Calu3 (cell line): ENCODE data around the gene KLK7. TPM values are rescaled to one million over a fixed set of nuclear protein-coding genes. Genes with fewer than 3 reads are reported as not detected.
"Not testable (repeated sequence)": the region's sequence is repeated elsewhere in the genome, so short reads cannot be mapped to it uniquely, and the experiment has no call there.

Experiments used
- BruUV-seq: library from RNA; stranded (reverse); fragments of 400-500 nt; replicated peaks from 2 replicates; lab custom pipeline; 2021; lab: Mats Ljungman, UMichigan
- CTCF ChIA-PET: fragments of 300-600 bp; sonication (Branson Sonifier 250); formaldehyde crosslinking; loops from one replicate; lab custom pipeline; 2022; ENCODE audit warnings: antibody characterized with exemption; lab: Charles Lee
- DNase-seq: peaks from one replicate; pipeline ENCODE4 v3.0.0; 2022
- H3K27ac Mint-ChIP-seq: one replicate; pipeline ENCODE4 v1.8.0; 2022; ENCODE audit warnings: mixed read lengths; ENCODE audit not compliant: unreplicated experiment
- H3K27me3 Mint-ChIP-seq: one replicate; pipeline ENCODE4 v1.8.0; 2022; ENCODE audit warnings: mixed read lengths; ENCODE audit not compliant: unreplicated experiment
- H3K36me3 Mint-ChIP-seq: one replicate; pipeline ENCODE4 v1.8.0; 2022; ENCODE audit warnings: mild to moderate bottlenecking, moderate library complexity, mixed read lengths; ENCODE audit not compliant: insufficient read depth, unreplicated experiment
- H3K4me1 Mint-ChIP-seq: one replicate; pipeline ENCODE4 v1.8.0; 2022; ENCODE audit warnings: mild to moderate bottlenecking, low read depth, mixed read lengths; ENCODE audit not compliant: unreplicated experiment
- H3K4me3 Mint-ChIP-seq: one replicate; pipeline ENCODE4 v1.8.0; 2022; ENCODE audit warnings: mild to moderate bottlenecking, low read depth, moderate library complexity, mixed read lengths; ENCODE audit not compliant: unreplicated experiment
- H3K9me3 Mint-ChIP-seq: one replicate; pipeline ENCODE4 v1.8.0; 2022; ENCODE audit warnings: low read depth, mixed read lengths; ENCODE audit not compliant: unreplicated experiment
- CTCF ChIP-seq: fragments of 200-600 bp; IDR thresholded peaks from one replicate; pipeline ENCODE4 v1.8.0; 2022; ENCODE audit warnings: antibody characterized with exemption; ENCODE audit not compliant: unreplicated experiment
- intact Hi-C: fragments of 100-400 bp; cut with micrococcal nuclease; formaldehyde crosslinking; loops from one replicate; pipeline ENCODE4 v1.10.0; 2022; ENCODE audit not compliant: unreplicated experiment
- total RNA-seq: library from RNA; stranded (reverse); gene quantifications from 2 replicates; pipeline ENCODE4 v1.2.3, GENCODE V29; 2022

KLK7 gene
- total RNA-seq, 1 experiment from 2014 or later = 6.5 TPM

GRCh38 chr19:50977626-50978025, 6.1 kb downstream of the KLK7 start:
- Mint-ChIP-seq H3K36me3 (peaks cover 19% of the 10 kb centered on the region), H3K27ac (no peak overlapping the region), H3K4me3 (no peak overlapping the region), H3K27me3 (peaks cover 18% of the 10 kb centered on the region), H3K4me1 (peaks cover 65% of the 10 kb centered on the region), H3K9me3 (no peaks in the 10 kb centered on the region)
- DNase-seq = no peak
- TF ChIP-seq CTCF = no peak
- intact Hi-C loops = no loop called here
- CTCF ChIA-PET = no interaction called here
- BruUV-seq = no TSS peak

- TF ChIP-seq CTCF = no peak
- peak overlapping the region; percentile 95 for H3K27ac Mint-ChIP-seq
- CTCF ChIA-PET = no interaction called here
Measured at GRCh38 chr19:50975766-50976165, 8.0 kb downstream of the KLK7 start.

GRCh38 chr19:50974702-50975556, 8.8 kb downstream of the KLK7 start:
- BruUV-seq = no TSS peak
- Mint-ChIP-seq H3K27ac (peak overlapping the region; percentile 95), H3K9me3 (no peaks in the 10 kb centered on the region), H3K36me3 (peaks cover 25% of the 10 kb centered on the region), H3K4me3 (no peak overlapping the region), H3K4me1 (peaks cover 67% of the 10 kb centered on the region), H3K27me3 (no peaks in the 10 kb centered on the region)
- no peak for DNase-seq
- no peak for TF ChIP-seq CTCF
- intact Hi-C loops = no loop called here
- CTCF ChIA-PET = no interaction called here

More at GRCh38 chr19:50975766-50976165, 8.0 kb downstream of the KLK7 start:
- peaks cover 7% of the 10 kb centered on the region for H3K27me3 Mint-ChIP-seq
- H3K9me3 Mint-ChIP-seq = no peaks in the 10 kb centered on the region
- intact Hi-C loops = no loop called here
- peaks cover 19% of the 10 kb centered on the region for H3K36me3 Mint-ChIP-seq
- no TSS peak for BruUV-seq
- peak overlapping the region; percentile 38 for H3K4me3 Mint-ChIP-seq
- peaks cover 64% of the 10 kb centered on the region for H3K4me1 Mint-ChIP-seq
- DNase-seq = peak; percentile 93

- Mint-ChIP-seq H3K4me1 (peaks cover 64% of the 10 kb centered on the region), H3K27me3 (no peaks in the 10 kb centered on the region), H3K4me3 (peak overlapping the region; percentile 4), H3K27ac (peak overlapping the region; percentile 67), H3K36me3 (peaks cover 42% of the 10 kb centered on the region), H3K9me3 (no peaks in the 10 kb centered on the region)
- TF ChIP-seq CTCF = no peak
- CTCF ChIA-PET = interaction anchor here (0.9 to 2.3 kb wide), 3 partner anchors 30 to 51 kb away, joined by 3 to 11 read pairs (median 3); no protein-coding TSS in a partner anchor
- BruUV-seq = no TSS peak
- intact Hi-C loops = no loop called here
- DNase-seq = peak; percentile 58
Measured at GRCh38 chr19:50972795-50973376, 10.8 kb downstream of the KLK7 start.

GRCh38 chr19:50969810-50970209, 13.9 kb downstream of the KLK7 start:
- intact Hi-C loops = loop anchor here (2.0 kb wide), 1 partner anchor 37 kb away; no protein-coding TSS in a partner anchor
- Mint-ChIP-seq H3K4me1 (peaks cover 63% of the 10 kb centered on the region), H3K4me3 (peak overlapping the region; percentile 72), H3K36me3 (peaks cover 43% of the 10 kb centered on the region), H3K27ac (peak overlapping the region; percentile 81)
- H3K9me3 Mint-ChIP-seq, DNase-seq, H3K27me3 Mint-ChIP-seq, BruUV-seq: not testable (repeated sequence)
- CTCF ChIA-PET = interaction anchor here (0.9 to 3.8 kb wide), 4 partner anchors 23 to 47 kb away, joined by 3 to 38 read pairs (median 5); no protein-coding TSS in a partner anchor
